SH-SY5Y (cell line): ENCODE data around the gene VTI1A.

Source experiments
- GATA2 ChIP-seq: IDR thresholded peaks from 2 replicates; pipeline ENCODE4 v1.6.1; 2011; ENCODE audit warnings: mild to moderate bottlenecking, low read depth, low read length
- GATA3 ChIP-seq: IDR thresholded peaks from 2 replicates; pipeline ENCODE4 v1.6.1; 2011; ENCODE audit warnings: low read depth, mild to moderate bottlenecking, low read length, moderate library complexity

GRCh38 chr10:112533916-112534315, 86.9 kb downstream of the VTI1A start:
- TF ChIP-seq GATA2 (no peak), GATA3 (no peak)
